Measurements from ENCODE around the gene CHTOP.
"Not testable (repeated sequence)": the region's sequence is repeated elsewhere in the genome, so short reads cannot be mapped to it uniquely, and the experiment has no call there.

CHTOP gene

GRCh38 chr1:153658400-153659174, 24.7 kb downstream of the CHTOP start, which contains the start of gene SNAPIN:
Gene SNAPIN (plus strand): TSS chr1:153658703. CDS start chr1:153658744, 41 bp downstream.
- peak; percentile 61 for DNase-seq (ENCODE audit: low spot score)
- peak; percentile 17 for FAIRE-seq

DNA sequence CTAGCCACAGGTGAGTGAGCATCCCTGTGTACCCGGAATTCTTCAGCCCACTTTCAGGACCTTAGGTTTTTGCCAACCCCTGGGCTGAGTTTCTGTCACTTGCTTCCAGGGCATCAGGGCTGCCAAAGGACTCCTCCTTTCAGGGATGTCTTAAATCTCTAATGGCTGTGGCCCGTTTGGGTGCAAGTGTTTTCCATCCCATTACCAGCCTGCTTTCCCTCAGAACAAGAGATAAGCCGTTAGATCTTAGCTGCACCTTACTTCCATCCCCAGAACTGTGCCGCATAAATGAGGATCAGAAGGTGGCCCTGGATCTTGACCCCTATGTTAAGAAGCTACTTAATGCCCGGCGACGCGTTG, 25.3 kb downstream of the CHTOP start:
- FAIRE-seq = no peak
- DNase-seq (ENCODE audit: low spot score) = no peak

- FAIRE-seq (no peak), DNase-seq (ENCODE audit: low spot score) (no peak)
These were observed 25.8 kb downstream of the CHTOP start for GRCh38 chr1:153659656-153660055.

DNA sequence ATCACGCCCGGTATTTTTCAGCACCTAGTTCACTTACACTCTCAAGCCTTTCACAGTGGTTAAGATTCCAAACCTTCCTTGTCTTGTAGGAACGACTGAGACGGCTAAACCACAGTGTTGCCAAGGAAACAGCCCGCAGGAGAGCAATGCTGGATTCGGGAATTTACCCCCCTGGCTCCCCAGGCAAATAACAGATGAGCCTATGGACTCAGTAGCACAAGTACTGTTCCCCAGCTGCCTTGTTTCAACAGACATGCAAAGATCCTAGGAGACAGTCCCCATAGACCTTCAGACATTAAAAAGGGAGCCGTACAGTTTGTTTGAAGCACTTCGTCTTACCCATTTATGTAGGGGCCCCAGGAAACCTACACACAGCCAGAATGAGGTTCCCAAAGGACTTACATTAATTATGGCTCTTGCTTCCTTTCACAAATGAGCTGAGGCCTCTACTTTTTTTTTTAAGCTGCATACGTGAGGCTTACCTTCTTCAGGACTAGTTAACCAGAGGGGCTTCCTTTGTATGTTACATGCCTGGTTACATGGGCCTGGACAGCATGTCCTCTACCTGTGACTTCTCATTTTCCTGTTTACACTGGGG, 27.3 kb downstream of the CHTOP start:
- FAIRE-seq (no peak), DNase-seq (ENCODE audit: low spot score) (no peak)

- FAIRE-seq = no peak
- DNase-seq (ENCODE audit: low spot score) = no peak
These were observed 28.4 kb downstream of the CHTOP start for GRCh38 chr1:153662269-153662668.

- FAIRE-seq (no peak), DNase-seq (ENCODE audit: low spot score) (no peak)
These were observed 29.3 kb downstream of the CHTOP start for GRCh38 chr1:153663211-153663610.

GRCh38 chr1:153667439-153667838, 33.6 kb downstream of the CHTOP start:
- DNase-seq (ENCODE audit: low spot score) = no peak

DNA sequence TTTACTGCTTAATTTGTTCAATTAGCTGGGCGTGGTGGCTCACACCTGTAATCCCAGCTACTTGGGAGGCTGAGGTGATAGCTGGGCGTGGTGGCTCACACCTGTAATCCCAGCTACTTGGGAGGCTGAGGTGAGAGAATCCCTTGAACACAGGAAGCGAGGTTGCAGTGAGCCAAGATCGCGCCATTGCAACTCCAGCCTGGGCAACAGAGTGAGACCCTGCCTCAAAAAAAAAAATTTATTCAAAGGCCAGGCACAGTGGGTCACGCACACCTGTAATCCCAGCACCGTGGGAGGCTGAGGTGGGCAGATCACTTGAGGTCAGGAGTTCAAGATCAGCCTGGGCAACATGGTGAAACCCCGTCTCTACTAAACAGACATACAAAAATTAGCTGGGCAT, 34.8 kb downstream of the CHTOP start:
- DNase-seq (ENCODE audit: low spot score) = not testable (repeated sequence)

More at GRCh38 chr1:153667439-153667838, 33.6 kb downstream of the CHTOP start:
- no peak for FAIRE-seq

DNA sequence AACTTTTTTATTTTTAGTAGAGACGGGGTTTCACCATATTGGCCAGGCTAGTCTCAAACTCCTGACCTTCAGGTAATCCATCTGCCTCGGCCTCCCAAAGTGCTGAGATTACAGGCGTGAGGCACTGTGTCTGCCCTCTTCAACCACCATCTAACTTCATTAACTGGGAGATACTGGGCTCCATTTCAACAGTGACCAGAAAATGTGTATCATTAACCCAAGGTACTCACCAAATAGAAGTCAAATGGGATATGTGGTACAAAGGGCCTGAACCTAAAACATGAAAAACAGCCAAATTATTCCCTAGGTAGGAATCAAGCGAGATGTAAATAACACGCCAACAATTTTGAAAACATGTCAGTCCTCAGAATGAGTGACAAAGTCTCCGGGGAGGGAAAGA, 35.7 kb downstream of the CHTOP start:
- DNase-seq (ENCODE audit: low spot score) = no peak
- no peak for FAIRE-seq

More for the DNA sequence above, 34.8 kb downstream of the CHTOP start:
- not testable (repeated sequence) for FAIRE-seq

DNA sequence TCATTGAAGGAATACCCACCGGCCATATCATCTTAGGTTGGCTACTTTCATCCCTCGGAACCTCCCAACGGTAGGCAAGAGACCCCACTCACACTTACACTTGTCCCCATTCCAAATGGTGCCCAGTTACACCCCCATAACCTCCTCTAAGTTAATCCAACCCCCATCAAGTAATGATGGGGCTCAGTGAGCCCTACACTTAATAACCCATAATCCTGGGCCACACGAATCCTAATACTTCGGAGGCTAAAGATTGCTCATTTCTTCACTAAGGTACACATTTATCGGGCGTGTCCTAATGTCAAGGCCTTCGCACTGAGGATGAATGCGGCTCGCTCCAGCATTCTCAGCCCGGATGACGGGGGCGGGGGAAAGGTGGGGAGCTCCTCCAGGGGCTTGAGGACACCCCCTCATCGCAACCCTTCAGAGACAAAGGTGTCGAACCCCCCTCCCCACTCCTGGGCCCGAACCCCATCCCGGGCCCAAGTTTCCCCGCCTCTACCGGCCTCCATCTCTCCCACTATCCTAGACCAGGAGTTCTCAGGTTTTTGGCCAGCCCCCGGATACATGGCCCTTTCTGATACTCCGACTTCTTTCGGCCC, 36.5 kb downstream of the CHTOP start:
- DNase-seq (ENCODE audit: low spot score) = no peak
- FAIRE-seq = no peak

DNA sequence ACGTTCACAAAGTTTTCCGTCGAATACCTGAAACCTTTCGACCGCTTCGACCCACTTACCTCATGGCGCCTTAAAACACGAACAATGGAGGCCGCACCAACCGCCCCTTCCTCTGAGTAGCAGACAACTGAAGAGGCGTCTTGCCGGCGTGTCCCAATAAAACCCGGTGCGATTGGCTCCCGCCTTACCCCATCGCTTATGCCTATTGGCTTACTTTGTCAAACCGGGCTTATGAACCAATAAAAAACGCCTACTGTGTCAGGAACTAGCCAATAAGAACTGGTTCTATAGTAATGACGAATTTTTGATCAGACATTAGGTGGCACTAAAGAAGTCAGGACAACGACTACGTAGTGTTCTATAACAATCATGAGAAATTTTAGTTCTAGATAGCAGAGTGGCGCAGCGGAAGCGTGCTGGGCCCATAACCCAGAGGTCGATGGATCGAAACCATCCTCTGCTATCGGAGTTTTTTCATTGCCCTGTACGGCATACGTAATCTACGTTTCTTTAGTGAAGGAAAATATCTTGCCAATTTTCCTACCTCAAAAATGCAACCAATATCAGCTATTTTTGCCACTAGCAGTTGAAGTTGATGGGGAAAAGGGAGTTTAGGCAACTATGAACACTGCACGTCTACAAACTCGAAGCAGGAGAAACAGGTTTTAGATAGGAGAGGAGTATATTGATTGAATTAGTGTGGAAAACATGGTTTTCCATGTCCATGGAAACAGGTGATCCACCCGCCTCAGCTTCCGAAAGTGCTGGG, 37.2 kb downstream of the CHTOP start, which contains the start of gene ILF2:
ILF2 (minus strand) TSS at position 135 of the 769 bp plus-strand sequence; CDS start at position 64, 71 bp downstream.
- FAIRE-seq = peak; percentile 98

GRCh38 chr1:153671628-153672353, 37.9 kb downstream of the CHTOP start:
- DNase-seq (ENCODE audit: low spot score) = not testable (repeated sequence)
- peak; percentile 24 for FAIRE-seq

More for the DNA sequence above, 37.2 kb downstream of the CHTOP start, which contains the start of gene ILF2:
- DNase-seq (ENCODE audit: low spot score) = peak; percentile 100

DNA sequence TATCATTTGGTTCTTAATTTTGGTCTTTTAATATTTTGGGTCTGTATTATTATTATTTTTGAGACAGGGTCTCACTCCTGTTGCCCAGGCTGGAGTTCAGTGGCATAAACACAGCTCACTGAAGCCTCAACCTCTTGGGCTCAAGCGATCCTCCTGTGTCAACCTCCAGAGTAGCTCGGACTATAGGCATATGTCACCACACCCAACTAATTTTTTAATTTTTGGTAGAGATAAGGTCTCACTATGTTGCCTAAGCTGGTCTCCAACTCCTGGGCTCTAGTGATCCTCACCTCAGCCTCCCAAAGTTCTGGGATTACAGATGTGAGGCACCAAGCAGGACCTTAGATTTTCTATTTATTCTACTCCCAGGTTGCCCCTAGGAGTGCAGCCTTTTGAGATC, 39.6 kb downstream of the CHTOP start:
- DNase-seq (ENCODE audit: low spot score) (no peak), FAIRE-seq (no peak)

DNA sequence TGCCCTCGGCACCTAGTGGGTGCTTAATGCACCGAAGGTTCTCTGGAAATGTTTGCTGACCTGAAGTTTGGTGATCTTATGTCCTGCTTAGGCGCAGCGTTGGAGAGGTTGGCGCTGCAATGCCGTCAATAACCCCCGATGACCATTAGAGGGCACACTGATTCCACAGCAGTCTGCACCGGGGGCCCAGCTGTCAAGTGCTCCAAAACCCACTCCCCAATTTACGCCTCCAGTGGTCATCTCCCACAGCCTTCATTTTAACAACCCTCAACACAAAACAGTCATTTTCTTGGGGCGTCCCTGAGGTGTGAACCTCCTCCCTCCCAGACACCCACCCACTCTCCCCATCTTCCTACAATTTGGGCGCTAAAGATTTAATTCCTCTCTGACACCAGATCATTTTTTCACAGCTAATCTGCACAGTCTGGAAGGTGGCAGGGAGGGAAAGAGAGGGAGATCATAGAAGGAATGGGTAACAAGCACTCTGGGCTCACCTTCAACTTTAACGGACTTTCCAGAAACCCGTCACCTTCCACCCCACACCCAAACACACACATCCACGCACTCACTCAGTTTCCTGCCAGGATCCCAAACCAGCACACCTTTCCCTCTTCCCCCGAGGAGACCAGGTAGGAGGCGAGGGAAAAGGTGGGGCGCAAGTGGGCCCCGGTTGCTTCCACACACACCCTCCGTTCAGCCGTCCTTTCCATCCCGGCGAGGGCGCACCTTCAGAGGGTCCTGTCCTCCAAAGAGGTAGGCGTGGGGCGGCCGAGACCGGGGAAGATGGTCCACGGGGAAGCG, 44.1 kb downstream of the CHTOP start:
- DNase-seq (ENCODE audit: low spot score) (peak; percentile 16), FAIRE-seq (no peak)

DNA sequence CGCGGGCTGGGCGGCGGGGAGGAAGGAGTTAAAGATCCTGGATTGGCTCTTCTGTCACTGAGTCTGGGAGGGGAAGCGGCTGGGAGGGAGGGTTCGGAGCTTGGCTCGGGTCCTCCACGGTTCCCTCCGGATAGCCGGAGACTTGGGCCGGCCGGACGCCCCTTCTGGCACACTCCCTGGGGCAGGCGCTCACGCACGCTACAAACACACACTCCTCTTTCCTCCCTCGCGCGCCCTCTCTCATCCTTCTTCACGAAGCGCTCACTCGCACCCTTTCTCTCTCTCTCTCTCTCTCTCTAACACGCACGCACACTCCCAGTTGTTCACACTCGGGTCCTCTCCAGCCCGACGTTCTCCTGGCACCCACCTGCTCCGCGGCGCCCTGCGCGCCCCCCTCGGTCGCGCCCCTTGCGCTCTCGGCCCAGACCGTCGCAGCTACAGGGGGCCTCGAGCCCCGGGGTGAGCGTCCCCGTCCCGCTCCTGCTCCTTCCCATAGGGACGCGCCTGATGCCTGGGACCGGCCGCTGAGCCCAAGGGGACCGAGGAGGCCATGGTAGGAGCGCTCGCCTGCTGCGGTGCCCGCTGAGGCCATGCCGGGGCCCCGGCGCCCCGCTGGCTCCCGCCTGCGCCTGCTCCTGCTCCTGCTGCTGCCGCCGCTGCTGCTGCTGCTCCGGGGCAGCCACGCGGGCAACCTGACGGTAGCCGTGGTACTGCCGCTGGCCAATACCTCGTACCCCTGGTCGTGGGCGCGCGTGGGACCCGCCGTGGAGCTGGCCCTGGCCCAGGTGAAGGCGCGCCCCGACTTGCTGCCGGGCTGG, 44.9 kb downstream of the CHTOP start, which contains the start of gene NPR1:
NPR1 (plus strand) TSS at position 170 of the 818 bp plus-strand sequence; CDS start at position 591, 421 bp downstream.
- FAIRE-seq (no peak), DNase-seq (ENCODE audit: low spot score) (no peak)

DNA sequence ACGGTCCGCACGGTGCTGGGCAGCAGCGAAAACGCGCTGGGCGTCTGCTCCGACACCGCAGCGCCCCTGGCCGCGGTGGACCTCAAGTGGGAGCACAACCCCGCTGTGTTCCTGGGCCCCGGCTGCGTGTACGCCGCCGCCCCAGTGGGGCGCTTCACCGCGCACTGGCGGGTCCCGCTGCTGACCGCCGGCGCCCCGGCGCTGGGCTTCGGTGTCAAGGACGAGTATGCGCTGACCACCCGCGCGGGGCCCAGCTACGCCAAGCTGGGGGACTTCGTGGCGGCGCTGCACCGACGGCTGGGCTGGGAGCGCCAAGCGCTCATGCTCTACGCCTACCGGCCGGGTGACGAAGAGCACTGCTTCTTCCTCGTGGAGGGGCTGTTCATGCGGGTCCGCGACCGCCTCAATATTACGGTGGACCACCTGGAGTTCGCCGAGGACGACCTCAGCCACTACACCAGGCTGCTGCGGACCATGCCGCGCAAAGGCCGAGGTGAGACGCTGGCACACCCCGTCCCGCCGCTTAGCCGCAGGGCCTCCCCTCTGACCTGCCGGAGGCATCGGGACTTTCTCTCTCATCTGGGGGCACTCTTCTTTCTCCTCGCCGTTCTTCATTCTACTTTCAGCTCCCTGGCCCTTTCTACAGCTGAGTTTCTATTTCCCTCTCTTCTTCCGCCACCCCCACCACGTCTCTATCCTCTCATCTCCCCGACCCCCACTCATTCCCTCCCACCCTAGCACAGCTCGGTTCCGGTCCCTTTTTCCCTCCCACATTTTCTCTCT, 45.7 kb downstream of the CHTOP start:
- FAIRE-seq = no peak
- no peak for DNase-seq (ENCODE audit: low spot score)

DNA sequence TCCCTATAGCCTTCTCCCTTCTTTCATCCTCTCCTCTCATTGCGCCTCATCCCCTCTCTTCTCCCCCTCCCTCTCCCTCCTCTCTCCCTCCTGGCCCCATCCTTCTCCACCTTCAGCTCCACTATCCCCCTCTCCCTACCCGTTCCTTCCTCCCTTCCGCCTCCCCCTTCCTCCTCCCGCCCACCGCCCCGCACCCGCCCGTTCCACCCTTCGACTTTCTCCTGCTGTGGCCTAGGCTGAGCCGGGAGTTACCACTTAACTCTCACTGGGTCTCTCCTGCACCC, 46.2 kb downstream of the CHTOP start:
- no peak for FAIRE-seq
- DNase-seq (ENCODE audit: low spot score) = no peak

DNA sequence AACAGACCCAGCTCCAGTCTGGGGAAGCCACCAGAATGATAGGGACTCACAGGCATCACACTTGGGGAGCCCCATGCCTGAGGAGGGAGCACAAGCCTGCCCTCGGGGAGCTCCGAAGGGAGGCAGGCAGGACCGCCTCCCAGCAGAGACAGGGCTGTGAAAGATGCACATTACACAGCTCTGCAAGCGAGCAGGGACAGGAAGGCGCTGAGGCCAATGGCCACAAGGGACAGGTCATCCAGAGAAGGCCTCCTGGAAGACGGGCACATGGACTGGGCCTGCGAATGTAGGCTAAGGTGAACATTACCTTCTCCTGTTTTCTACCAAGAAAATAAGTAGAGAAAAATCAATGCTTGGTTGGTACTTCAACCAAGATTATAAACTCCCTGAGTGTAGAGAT, 48.9 kb downstream of the CHTOP start:
- FAIRE-seq = no peak
- no peak for DNase-seq (ENCODE audit: low spot score)

Measured in RCC 7860 (cell line).